D341Med (cell line): ENCODE measurements around the gene ARID3C.

Source experiments
- DNase-seq: peaks from one replicate; pipeline ENCODE4 v3.0.0; 2012; ENCODE audit warnings: low spot score

Gene ARID3C

GRCh38 chr9:34594177-34594576 lies 34.7 kb downstream of the ARID3C start:
- no peak for DNase-seq

- DNase-seq, result no peak
These were observed 35.8 kb downstream of the ARID3C start for GRCh38 chr9:34592895-34593601.

- no peak for DNase-seq
These were observed 36.7 kb downstream of the ARID3C start for GRCh38 chr9:34591917-34592866.

GRCh38 chr9:34591248-34591916 lies 37.5 kb downstream of the ARID3C start:
- DNase-seq, result peak; percentile 92

GRCh38 chr9:34590381-34591247 lies 38.3 kb downstream of the ARID3C start:
- DNase-seq, result peak; percentile 62

GRCh38 chr9:34589636-34590380 lies 39.1 kb downstream of the ARID3C start, which contains the start of gene CNTFR:
CNTFR (minus strand) TSS chr9:34589724; CDS start chr9:34568981, 20,743 bp downstream.
- DNase-seq, result peak; percentile 85

GRCh38 chr9:34588671-34589635 lies 39.9 kb downstream of the ARID3C start:
- DNase-seq, result no peak

GRCh38 chr9:34587271-34587670 lies 41.6 kb downstream of the ARID3C start:
- DNase-seq, result no peak

- DNase-seq, result no peak
These were observed 42.8 kb downstream of the ARID3C start for GRCh38 chr9:34585946-34586669.

- DNase-seq, result no peak
These were observed 43.9 kb downstream of the ARID3C start for GRCh38 chr9:34584970-34585369.

- no peak for DNase-seq
These were observed 46.1 kb downstream of the ARID3C start for GRCh38 chr9:34582787-34583186.

- DNase-seq, result no peak
These were observed 47.5 kb downstream of the ARID3C start for GRCh38 chr9:34581318-34581717.

- DNase-seq, result no peak
These were observed 48.5 kb downstream of the ARID3C start for GRCh38 chr9:34580358-34580757.

GRCh38 chr9:34579808-34580163 lies 49.1 kb downstream of the ARID3C start:
- DNase-seq, result no peak

GRCh38 chr9:34579104-34579807 lies 49.6 kb downstream of the ARID3C start:
- peak; percentile 68 for DNase-seq

- no peak for DNase-seq
These were observed 50.4 kb downstream of the ARID3C start for GRCh38 chr9:34578241-34579103.
